HL-60 (cell line): ENCODE results near the gene DBP.

ENCODE experiments used
- CTCF ChIP-seq: IDR thresholded peaks from one replicate; pipeline ENCODE4 v1.5.1; 2011; ENCODE audit warnings: low read length, control low read depth, inconsistent platforms; ENCODE audit not compliant: insufficient read depth
- GABPA ChIP-seq: IDR thresholded peaks from 2 replicates; pipeline ENCODE4 v1.6.1; 2012; ENCODE audit warnings: low read depth
- REST ChIP-seq: IDR thresholded peaks from 2 replicates; pipeline ENCODE4 v1.6.1; 2012; ENCODE audit warnings: low read depth; ENCODE audit not compliant: insufficient replicate concordance

GRCh38 chr19:48618278-48618915, 18.8 kb downstream of the DBP start:
- TF ChIP-seq CTCF (no peak), GABPA (no peak), REST (no peak)
